D721Med (cell line): Measurements from ENCODE around the gene CCDC74A.
"Not testable (repeated sequence)": the region's sequence is repeated elsewhere in the genome, so short reads cannot be mapped to it uniquely, and the experiment has no call there.

Experiments used
- DNase-seq: peaks from one replicate; pipeline ENCODE4 v3.0.0; 2011; ENCODE audit warnings: low spot score; ENCODE audit not compliant: insufficient read length
- FAIRE-seq: peaks from 2 replicates; lab custom pipeline; 2011; peaks lifted over from hg19 to GRCh38; lab: Jason Lieb, UNC
- CTCF ChIP-seq: IDR thresholded peaks from 2 replicates; pipeline ENCODE4 v1.5.1; 2012; ENCODE audit warnings: mild to moderate bottlenecking, control low read depth; ENCODE audit not compliant: insufficient read depth; ENCODE audit errors: missing control alignments

The CCDC74A gene

GRCh38 chr2:131521961-131522781 lies 5.5 kb upstream of the CCDC74A start:
- TF ChIP-seq CTCF, result no peak
- no peak for DNase-seq
- FAIRE-seq, result no peak

GRCh38 chr2:131525256-131525655 lies 2.4 kb upstream of the CCDC74A start:
- FAIRE-seq, DNase-seq: not testable (repeated sequence)

GRCh38 chr2:131528981-131529863 lies 1.5 kb downstream of the CCDC74A start:
- DNase-seq, FAIRE-seq: not testable (repeated sequence)

GRCh38 chr2:131529864-131530445 lies 2.3 kb downstream of the CCDC74A start:
- DNase-seq, result not testable (repeated sequence)

GRCh38 chr2:131530626-131531344 lies 3.1 kb downstream of the CCDC74A start:
- not testable (repeated sequence) for FAIRE-seq, DNase-seq

More at GRCh38 chr2:131529864-131530445, 2.3 kb downstream of the CCDC74A start:
- not testable (repeated sequence) for FAIRE-seq

- not testable (repeated sequence) for FAIRE-seq
Observed at GRCh38 chr2:131531547-131532185, 4.0 kb downstream of the CCDC74A start.

GRCh38 chr2:131532723-131533608 lies 5.3 kb downstream of the CCDC74A start:
- FAIRE-seq, DNase-seq: not testable (repeated sequence)

More at GRCh38 chr2:131531547-131532185, 4.0 kb downstream of the CCDC74A start:
- not testable (repeated sequence) for DNase-seq

GRCh38 chr2:131533609-131534316 lies 6.1 kb downstream of the CCDC74A start:
- not testable (repeated sequence) for FAIRE-seq, DNase-seq

- not testable (repeated sequence) for FAIRE-seq, DNase-seq
Observed at GRCh38 chr2:131534317-131534672, 6.6 kb downstream of the CCDC74A start.

- DNase-seq, FAIRE-seq: not testable (repeated sequence)
Observed at GRCh38 chr2:131534965-131535364, 7.3 kb downstream of the CCDC74A start.

- FAIRE-seq (no peak), DNase-seq (no peak)
- TF ChIP-seq CTCF, result no peak
Observed at GRCh38 chr2:131535526-131535925, 7.8 kb downstream of the CCDC74A start.

- not testable (repeated sequence) for FAIRE-seq, DNase-seq
Observed at GRCh38 chr2:131535951-131536826, 8.5 kb downstream of the CCDC74A start.

GRCh38 chr2:131536841-131537240 lies 9.2 kb downstream of the CCDC74A start:
- DNase-seq, FAIRE-seq: not testable (repeated sequence)
